GM18508 (cell line): ENCODE results near the gene PATZ1.
"Not testable (repeated sequence)": the region's sequence is repeated elsewhere in the genome, so short reads cannot be mapped to it uniquely, and the experiment has no call there.

Experiments
- ATAC-seq: cut with Tn5 transposase; IDR thresholded peaks from one replicate; pipeline ENCODE4 v1.9.1; 2021; ENCODE audit warnings: moderate number of reproducible peaks; ENCODE audit not compliant: insufficient read depth, unreplicated experiment

The PATZ1 gene, protein sequence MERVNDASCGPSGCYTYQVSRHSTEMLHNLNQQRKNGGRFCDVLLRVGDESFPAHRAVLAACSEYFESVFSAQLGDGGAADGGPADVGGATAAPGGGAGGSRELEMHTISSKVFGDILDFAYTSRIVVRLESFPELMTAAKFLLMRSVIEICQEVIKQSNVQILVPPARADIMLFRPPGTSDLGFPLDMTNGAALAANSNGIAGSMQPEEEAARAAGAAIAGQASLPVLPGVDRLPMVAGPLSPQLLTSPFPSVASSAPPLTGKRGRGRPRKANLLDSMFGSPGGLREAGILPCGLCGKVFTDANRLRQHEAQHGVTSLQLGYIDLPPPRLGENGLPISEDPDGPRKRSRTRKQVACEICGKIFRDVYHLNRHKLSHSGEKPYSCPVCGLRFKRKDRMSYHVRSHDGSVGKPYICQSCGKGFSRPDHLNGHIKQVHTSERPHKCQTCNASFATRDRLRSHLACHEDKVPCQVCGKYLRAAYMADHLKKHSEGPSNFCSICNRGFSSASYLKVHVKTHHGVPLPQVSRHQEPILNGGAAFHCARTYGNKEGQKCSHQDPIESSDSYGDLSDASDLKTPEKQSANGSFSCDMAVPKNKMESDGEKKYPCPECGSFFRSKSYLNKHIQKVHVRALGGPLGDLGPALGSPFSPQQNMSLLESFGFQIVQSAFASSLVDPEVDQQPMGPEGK

GRCh38 chr22:31346255-31346732 is at the start of gene PATZ1:
Gene PATZ1, minus strand, starts transcription at chr22:31346346. Its CDS starts 744 bp downstream, at chr22:31345602.
- ATAC-seq, result no peak

DNA sequence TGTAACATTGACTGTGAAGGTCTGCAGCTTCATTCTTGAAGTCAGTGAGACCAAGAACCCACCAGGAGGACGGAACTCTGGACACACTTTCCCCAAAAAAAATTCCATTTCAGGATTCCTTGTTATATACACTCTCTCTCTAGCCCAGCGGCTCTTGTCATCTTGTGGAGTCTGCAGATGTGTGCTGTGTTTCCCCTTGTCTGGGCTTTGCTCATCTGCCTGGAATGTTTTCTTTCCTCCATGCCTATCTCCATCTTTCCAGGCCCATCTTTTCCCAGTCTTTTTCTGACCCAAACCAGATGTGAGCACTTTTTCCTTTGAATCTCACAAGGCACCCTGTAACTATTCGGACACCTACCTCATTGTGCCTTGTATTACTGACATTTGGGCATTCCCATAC is 48.2 kb upstream of the PATZ1 start:
- no peak for ATAC-seq

- ATAC-seq, result no peak
These were observed 47.7 kb upstream of the PATZ1 start for GRCh38 chr22:31393893-31394292.

DNA sequence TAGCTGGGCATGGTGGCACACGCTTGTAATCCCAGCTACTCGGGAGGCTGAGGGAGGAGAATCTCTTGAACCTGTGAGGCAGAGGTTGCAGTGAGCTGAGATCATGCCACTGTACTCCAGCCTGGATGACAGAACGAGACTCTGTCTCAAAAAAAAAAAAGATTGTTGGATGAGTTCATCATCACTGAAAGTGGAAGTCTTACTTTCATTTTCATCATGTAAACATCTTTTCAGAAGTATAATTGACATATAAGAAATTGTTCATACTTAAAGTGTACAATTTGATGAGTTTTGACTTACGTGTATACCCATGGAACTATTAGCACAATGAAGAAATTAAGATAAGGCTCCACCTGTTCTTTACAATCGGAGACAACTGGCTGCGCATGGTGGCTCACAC is 32.5 kb upstream of the PATZ1 start:
- ATAC-seq, result not testable (repeated sequence)

GRCh38 chr22:31378123-31378522 is 32.0 kb upstream of the PATZ1 start:
- no peak for ATAC-seq

DNA sequence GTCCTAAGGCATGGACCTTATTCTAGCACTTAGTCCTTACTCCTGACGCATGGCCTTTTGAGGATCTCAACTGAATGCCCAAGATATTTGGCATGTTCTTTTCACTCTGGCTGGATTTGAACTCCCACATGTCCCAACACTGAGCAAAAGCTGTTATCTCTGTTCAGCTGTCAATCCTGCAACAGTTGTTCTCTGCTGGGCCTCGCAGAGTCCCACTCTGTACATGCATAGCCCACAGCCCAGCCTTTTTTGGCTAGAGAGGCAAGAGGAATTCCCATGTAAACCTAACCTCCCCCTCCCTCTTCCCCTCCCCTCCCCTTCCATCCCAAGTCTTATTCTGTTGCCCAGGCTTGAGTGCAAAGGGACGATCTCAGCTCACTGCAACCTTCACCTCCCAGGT is 31.5 kb upstream of the PATZ1 start:
- ATAC-seq, result no peak

DNA sequence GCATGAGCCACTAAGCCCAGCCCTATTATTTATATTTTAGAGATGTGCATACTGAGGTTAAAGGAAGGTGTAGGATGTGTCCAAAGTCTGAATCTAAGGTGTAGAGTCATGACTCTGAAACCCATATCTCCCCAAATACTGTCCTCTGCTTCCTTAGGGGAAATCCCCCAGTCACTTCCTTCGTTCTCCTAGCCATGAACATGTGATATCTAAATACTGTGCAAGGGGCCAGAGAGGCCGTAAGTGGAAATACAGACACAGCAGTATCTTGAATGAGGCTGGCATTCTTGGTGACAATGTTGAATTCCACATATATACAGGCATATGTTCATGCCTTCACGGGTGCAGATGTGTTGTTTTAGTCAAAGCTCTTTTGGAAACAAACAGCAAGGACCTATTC is 21.3 kb upstream of the PATZ1 start:
- no peak for ATAC-seq

- ATAC-seq, result no peak
These were observed 17.8 kb upstream of the PATZ1 start for GRCh38 chr22:31363885-31364465.

DNA sequence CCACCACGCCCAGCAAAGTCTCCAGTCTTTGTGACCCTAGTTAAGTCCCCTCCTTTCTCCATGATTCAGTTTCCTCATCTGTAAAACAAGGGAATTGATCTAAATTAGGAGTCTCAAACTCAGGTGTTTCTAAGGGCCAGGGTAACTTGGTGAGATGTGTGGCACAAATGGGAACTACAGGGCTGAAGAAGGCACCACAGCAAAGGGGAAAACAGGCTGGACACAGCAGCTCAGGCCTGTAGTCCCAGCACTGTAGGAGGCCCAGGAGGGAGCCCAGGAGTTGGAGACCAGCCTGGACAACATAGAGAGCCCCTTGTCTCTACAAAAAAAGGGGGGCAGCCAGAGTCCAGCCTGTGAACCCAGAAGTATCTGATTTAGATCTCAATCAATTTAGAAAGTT is 15.6 kb upstream of the PATZ1 start:
- no peak for ATAC-seq

GRCh38 chr22:31360029-31360428 is 13.9 kb upstream of the PATZ1 start:
- ATAC-seq, result no peak

- ATAC-seq, result no peak
These were observed 8.4 kb upstream of the PATZ1 start for GRCh38 chr22:31354515-31354914.

- ATAC-seq, result no peak
These were observed 4.3 kb upstream of the PATZ1 start for GRCh38 chr22:31350410-31350863.

GRCh38 chr22:31349960-31350359 is 3.8 kb upstream of the PATZ1 start:
- no peak for ATAC-seq

DNA sequence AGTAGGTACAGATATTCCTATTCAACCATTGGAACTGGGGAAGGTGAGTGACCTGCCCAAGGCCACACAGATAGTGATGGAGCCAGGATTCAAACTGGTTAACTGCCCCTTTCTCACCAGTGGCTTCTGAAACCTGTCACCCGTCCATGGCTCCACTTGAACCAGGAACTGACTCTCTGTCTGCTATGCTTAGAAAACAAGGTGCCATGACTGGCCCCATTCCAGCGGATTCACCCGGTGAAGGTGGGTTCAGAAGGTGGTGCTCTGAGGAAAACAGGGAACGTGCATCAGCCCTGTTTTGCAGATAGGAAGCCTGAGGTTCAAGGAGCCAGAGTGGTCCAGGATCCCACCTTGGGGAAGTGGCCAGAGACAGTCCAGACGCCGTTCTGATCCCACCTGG is 2.6 kb upstream of the PATZ1 start:
- ATAC-seq, result no peak

DNA sequence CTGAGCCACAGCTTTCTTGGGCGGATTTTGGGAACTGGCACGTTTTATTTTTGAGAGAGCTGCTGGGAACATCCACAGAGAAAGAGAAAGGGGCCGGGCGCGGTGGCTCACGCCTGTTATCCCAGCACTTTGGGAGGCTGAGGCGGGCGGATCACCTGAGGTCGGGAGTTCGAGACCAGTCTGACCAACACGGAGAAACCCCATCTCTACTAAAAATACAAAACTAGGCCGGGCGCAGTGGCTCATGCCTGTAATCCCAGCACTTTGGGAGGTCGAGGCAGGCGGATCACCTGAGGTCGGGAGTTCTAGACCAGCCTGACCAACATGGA is 1.8 kb upstream of the PATZ1 start:
- not testable (repeated sequence) for ATAC-seq

DNA sequence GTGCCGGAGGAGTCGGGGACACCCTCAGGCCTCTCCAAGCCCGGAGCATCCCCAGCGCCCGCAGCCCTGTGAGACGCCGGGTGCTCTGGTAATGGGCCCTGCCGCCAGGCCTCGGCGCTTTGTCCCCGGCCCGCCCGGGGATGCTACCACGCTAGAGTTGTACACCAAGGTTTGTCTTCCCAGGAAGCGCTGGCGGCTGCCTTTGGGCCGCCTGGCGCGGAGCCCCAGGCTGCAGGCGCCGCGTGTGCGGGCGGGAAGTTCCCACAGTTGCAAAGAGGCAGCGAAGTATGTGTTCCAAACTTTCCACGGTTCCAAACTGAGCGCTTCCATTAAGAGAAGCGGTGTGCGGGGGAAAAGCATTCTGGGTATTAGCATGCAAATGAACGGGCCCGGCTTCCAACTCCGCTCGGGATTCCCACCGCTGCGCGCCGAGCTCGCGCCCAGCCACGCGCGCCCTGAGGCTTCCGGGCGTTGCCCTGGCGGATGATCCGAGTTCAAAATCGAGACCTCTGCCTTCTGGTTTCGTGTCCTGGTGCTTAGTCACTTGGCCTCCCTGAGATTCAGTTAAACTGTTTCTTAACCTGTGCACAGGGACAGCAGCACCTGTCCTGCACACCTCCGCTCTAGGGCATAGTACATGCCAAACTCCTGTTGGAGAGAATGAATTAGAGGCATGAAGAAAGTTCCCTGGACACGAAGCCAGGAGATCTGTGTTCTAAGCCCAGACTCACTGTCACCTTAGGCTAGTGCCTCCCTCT is 1.3 kb upstream of the PATZ1 start:
- ATAC-seq, result no peak

DNA sequence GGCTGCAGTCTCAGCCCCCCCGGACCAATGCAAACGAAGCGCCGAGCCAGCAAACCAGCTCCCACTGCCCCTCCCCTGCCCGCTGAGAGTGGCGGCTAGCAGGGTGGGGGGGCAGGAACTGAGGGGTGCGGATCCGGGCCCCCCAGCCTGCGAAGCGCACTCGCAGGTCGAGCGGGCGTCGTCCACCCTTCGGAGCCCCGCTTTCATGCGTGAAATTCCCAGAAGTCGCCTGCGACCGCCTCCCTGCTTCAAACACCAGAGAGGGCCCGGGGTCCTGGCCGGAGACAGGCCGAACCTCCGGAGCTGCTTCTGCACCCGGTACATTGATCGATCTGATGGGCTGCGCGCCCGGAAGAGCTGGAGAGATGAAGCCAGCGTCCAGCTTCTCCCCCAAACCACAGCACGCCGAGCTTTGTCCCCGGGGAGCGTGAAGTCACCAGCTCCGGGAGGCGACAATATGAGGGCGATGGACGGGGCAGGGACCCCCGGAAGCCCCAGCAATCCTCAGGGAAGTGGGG is 646 bp upstream of the PATZ1 start:
- ATAC-seq, result no peak

DNA sequence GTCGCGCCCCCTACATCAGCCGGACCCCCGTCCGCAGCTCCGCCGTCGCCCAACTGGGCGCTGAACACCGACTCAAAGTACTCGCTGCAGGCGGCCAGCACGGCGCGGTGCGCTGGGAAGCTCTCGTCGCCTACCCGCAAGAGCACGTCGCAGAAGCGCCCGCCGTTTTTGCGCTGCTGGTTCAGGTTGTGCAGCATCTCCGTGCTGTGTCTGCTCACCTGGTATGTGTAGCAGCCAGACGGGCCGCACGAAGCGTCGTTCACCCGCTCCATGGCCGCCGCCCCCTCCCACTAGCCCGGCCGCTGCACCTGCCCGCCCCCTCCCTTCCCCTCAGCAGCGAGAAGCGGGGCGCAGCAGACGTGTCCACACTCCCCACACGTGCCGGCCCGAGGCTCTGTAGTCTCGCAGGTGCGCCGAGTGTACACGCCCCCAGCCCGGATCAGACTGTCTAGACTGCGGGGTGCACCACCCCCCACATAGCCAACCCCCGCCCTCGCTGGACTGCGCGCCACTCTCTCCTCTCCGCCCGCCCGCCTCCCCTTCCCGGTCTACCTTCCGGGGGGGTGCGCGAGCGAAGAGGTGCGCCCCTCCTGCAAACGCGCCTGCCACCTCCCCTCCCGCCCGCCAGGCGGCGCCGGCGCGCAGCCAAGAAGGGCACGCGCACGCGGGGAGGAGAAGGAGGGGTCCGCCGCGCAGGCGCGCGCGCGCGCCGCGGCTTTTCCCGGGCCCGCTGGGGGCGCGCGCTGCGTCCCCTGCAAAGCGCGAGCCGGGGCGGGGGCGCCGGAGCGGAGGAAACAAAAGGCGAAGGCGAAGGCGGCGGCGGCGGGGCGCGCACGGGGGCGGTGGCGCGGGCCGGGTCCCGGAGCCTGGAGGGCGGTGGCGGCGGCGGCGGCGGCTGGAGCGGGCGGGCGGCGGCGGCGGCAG is 553 bp downstream of the PATZ1 start:
- ATAC-seq, result no peak

GRCh38 chr22:31344578-31345330 is 1.4 kb downstream of the PATZ1 start:
- no peak for ATAC-seq
